MG63 (cell line): ENCODE results near the gene PLK3. TPM values are rescaled to one million over a fixed set of nuclear protein-coding genes. Genes with fewer than 3 reads are reported as not detected.
A peak's percentile ranks its signal among the peaks of the same experiment; 100 is the strongest.
"Not testable (repeated sequence)": the region's sequence is repeated elsewhere in the genome, so short reads cannot be mapped to it uniquely, and the experiment has no call there.

Experiments used
- DNase-seq: peaks from one replicate; pipeline ENCODE4 v3.0.0-alpha.2; 2020
- H3K27me3 ChIP-seq: fragments of 250-450 bp; sonication (Bioruptor Pico); 2 replicates; pipeline ENCODE4 v1.5.1; 2020; ENCODE audit warnings: mild to moderate bottlenecking, moderate library complexity
- H3K36me3 ChIP-seq: fragments of 250-450 bp; sonication (Bioruptor Pico); 2 replicates; pipeline ENCODE4 v1.5.1; 2020; ENCODE audit warnings: mild to moderate bottlenecking, moderate library complexity
- H3K4me3 ChIP-seq: fragments of 250-450 bp; sonication (Bioruptor Pico); 2 replicates; pipeline ENCODE4 v1.5.1; 2020; ENCODE audit warnings: mild to moderate bottlenecking, moderate library complexity
- H3K9me3 ChIP-seq: fragments of 250-450 bp; sonication (Bioruptor Pico); 2 replicates; pipeline ENCODE4 v1.5.1; 2020; ENCODE audit warnings: mild to moderate bottlenecking, moderate library complexity
- total RNA-seq: library from RNA; depleted of rRNA; stranded (reverse); fragments of >200 nt; shearing (Covaris generic); gene quantifications from 2 replicates; pipeline ENCODE4 v1.2.3, GENCODE V29; 2014; ENCODE audit warnings: low replicate concordance

The PLK3 gene
- total RNA-seq, 1 experiment from 2014 or later = 5.3 TPM

DNA sequence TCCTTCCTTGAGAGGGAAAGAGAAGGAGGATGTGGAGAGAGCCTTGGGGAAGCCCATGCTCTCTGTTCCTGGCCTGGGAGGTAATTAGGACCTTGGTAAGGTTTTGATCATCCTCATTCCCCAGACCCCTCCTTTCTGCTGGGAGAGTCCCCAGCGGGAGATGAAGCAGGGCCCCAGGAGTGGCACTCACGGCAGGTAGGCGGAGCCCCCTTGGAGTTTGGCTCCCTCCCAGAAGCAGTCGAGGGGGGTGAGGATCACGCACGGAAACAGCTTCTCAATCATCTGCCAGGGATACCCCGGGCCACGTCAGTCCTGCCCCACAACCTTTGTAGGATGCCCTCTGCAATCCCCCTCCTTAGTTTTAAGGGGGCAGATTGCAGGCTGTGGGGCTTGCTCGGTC lies 31.3 kb downstream of the PLK3 start:
- Histone ChIP-seq H3K36me3 (no peaks in the 10 kb centered on the region), H3K27me3 (no peaks in the 10 kb centered on the region), H3K4me3 (no peak overlapping the region), H3K9me3 (no peaks in the 10 kb centered on the region)
- no peak for DNase-seq

DNA sequence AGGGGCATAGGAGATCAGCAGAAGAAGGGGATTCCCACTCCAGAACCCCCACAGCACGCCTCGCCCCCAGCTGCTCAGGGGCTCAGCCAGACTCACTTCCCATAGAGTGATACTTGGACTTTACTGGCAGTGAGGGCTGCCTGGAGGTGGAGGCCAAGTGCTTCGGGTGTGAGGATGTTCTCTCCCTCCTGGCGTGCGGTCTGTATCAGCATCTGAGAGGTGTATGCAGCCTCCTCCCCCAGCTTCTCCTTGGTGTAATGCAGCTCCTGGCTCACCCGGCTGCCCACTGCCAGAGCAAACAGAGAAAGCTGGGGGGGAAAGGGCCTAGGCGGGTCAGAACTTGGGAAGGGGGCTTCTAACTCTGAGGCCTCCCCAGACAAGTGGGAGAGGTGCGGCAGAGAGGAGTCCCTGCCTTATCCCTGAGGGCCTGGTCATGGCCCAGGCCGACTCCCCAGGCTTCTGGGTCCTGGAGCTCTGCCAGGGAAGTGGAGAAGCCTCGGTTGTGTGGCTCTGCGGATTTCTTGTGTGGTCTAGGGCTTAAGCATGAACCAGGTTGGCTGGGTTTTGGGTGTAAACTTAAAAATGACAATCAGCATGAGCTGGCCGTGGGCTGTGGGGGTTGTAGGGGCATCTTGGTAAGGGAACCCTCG lies 32.0 kb downstream of the PLK3 start:
- no peak for DNase-seq
- Histone ChIP-seq H3K36me3 (no peaks in the 10 kb centered on the region), H3K9me3 (no peaks in the 10 kb centered on the region), H3K4me3 (no peak overlapping the region), H3K27me3 (no peaks in the 10 kb centered on the region)

DNA sequence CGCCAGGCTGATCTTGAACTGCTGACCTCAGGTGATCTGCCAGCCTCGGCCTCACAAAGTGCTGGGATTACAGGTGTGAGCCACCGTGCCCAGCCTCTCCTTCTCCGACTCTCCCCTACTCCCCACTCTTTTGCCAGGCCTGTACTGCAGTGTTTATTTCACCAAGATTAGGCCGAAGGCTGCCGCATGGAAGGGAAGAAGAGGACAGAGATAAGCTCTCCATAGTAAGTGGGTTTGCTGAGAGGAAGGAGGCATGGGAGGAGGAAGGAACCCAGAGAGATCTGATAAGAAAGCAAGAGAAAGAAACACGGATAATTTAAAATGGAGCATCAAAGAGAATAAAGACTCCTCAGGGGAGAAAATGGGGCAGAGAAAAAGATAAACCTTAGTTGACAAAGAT lies 34.2 kb downstream of the PLK3 start:
- Histone ChIP-seq H3K36me3 (no peaks in the 10 kb centered on the region), H3K27me3 (no peaks in the 10 kb centered on the region), H3K4me3 (no peak overlapping the region), H3K9me3 (no peaks in the 10 kb centered on the region)
- DNase-seq = no peak

DNA sequence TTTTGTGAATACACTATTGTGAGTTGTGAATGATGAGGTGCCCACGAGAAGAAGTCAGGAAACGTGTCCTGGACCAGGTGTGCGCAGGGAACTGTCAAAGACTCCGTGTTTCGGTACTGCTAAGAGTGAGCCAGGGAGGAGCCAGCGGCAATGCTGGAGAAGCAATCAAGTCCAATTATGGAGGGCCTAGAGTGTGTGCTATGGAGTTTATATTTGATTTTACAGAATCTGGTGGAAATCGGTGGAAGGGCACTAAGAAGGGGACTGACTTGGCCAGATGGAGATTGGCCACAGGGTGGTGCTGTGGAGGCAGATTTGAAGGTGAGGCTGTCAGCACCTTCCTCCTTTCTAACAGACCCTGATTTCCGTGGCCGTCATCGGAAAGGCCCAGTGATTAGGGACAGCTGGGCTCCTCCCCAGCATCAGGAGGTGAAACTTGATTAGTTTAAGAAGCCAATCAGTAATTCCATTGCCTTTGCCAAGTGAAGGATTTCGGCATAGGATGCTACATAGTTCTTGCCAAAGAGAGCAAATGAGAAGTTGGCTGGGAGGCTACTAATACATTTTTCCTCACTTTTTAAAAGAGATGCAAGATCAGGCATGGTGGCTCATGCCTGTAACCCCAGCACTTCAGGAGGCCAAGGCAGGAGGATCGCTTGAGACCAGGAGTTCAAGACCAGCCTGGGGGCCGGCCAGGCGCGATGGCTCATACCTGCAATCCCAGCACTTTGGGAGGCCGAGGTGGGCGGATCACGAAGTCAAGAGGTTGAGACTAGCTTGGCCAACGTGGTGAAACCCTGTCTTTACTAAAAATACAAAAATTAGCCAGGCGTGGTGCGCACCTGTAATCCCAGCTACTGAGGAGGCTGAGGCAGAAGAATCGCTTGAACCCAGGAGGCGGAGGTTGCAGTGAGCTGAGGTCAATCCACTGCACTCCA lies 35.8 kb downstream of the PLK3 start:
- no peaks in the 10 kb centered on the region for H3K9me3 ChIP-seq
- no peaks in the 10 kb centered on the region for H3K36me3 ChIP-seq
- no peak overlapping the region for H3K4me3 ChIP-seq
- no peaks in the 10 kb centered on the region for H3K27me3 ChIP-seq
- peak; percentile 75 for DNase-seq

DNA sequence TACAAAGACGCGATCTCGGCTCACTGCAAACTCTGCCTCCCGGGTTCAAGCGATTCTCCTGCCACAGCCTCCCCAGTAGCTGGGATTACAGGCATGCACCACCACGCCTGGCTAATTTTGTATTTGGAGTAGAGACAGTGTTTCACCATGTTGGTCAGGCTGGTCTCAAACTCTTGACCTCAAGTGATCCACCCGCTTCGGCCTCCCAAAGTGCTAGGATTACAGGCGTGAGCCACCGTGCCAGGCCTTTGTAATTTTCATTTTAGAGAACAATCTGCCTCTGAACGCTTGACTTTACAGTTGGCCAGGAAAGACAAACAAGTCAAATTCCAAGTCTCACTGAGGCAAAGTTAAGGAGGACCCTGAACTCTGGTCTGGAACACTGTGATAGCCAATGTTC lies 38.1 kb downstream of the PLK3 start:
- not testable (repeated sequence) for H3K36me3 ChIP-seq, H3K9me3 ChIP-seq, DNase-seq, H3K27me3 ChIP-seq, H3K4me3 ChIP-seq

DNA sequence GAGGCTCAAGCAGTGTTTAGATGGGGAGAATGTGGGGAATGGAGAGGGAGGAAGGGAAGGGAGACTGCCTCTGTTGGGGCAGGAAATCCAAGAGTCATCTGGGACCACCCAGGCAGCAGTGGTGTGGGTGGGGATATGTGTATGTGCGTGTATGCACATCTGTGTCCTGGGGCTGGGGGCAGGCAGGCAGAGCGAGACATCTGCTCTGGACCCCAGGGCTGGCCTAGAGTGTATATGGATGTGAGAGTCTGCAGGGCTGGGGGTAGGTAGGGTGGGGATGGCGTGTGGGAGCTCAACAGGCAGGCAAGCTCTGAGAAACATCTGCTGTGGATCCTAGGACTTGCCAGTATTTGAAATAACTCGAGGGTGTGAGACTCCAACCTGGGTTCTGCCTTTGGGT lies 39.4 kb downstream of the PLK3 start:
- DNase-seq = no peak
- Histone ChIP-seq H3K36me3 (no peaks in the 10 kb centered on the region), H3K4me3 (no peak overlapping the region)

DNA sequence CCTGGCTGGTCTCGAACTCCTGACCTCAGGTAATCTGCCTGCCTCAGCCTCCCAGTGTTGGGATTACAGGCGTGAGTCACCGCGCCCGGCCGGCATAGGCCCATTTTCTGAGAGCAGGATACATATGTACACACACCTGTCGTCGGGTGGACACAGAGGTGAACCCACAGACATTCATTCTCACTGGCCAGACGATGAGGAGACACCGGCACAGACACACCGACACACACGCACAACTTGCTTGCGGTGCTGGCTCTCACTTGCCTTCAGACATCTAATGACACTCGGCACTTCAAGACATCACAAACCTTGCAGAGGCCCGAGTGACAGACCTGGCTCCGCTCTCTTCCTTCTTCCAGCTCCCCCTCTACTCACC lies 42.3 kb downstream of the PLK3 start:
- Histone ChIP-seq H3K36me3 (no peaks in the 10 kb centered on the region), H3K27me3 (no peaks in the 10 kb centered on the region), H3K9me3 (no peaks in the 10 kb centered on the region), H3K4me3 (no peak overlapping the region)
- DNase-seq = no peak

More for the DNA sequence above, 39.4 kb downstream of the PLK3 start:
- no peaks in the 10 kb centered on the region for H3K27me3 ChIP-seq
- no peaks in the 10 kb centered on the region for H3K9me3 ChIP-seq

DNA sequence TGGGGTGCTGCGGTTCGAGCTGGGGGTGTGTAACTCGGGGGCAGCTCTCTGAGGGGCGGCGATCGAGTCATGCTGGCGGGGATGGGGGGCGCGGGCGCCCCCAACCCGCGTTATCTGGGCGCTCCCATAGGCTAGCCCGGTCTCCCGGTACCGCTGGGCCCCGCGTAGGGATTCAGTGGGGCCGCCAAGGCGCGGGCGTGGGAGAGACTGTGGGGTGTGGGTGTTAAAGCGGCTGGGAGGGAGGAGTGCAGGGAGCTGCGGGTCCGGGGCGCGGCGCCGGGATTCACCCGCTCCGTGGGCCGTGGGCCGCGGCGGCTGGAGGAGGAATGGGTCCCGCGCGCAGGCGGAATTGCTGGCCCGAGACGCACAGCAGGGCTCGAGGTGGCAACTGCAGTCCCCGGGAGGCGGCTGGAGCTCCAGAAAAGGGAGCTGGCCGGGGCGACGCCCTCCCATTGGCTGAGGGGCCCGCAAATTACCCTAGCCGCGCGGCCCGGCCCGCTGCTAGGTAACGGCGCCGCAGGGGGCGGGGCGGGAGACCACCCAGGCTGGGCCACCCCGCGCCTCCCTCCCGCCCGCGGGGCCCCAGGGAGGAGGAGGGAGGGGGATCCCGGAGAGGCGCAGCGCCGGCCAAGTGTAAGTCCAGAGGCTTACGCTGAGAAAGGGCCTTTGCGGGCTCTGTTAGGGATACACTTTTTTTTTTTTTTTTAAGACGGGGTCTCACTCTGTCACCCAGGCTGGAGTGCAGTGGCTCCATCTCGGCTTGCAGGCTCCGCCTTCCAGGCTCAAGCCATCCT lies 42.9 kb downstream of the PLK3 start, which contains the start of gene PTCH2:
Gene PTCH2, minus strand, starts transcription at position 392 of the 794 bp plus-strand sequence. Its CDS starts 321 bp downstream, at position 71.
- no peaks in the 10 kb centered on the region for H3K9me3 ChIP-seq
- no peaks in the 10 kb centered on the region for H3K36me3 ChIP-seq
- no peaks in the 10 kb centered on the region for H3K27me3 ChIP-seq
- H3K4me3 ChIP-seq = peak within 1 kb of the TSS; percentile 39
- peak; percentile 44 for DNase-seq

DNA sequence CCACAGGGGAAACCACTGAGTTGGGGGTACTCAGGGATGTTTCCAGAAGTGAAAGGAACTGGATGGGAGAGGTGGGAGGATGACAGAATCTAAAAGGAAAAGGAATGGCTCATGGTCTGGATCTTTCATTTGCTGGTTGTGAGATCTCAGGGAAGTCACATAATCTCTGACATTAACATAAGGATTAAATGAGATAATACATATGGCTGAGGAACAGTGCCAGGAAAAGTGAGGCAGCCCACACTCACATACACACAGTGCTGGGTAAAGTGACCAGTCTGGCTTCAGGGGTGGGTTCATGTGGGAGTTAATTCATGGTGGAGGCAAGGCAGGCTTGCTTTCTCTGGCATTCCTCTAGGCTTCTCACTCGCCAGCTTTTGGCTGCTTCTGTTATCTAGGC lies 46.8 kb downstream of the PLK3 start:
- no peak for DNase-seq
- H3K4me3 ChIP-seq = no peak overlapping the region
- no peaks in the 10 kb centered on the region for H3K27me3 ChIP-seq
- H3K36me3 ChIP-seq = no peaks in the 10 kb centered on the region
- H3K9me3 ChIP-seq = no peaks in the 10 kb centered on the region

DNA sequence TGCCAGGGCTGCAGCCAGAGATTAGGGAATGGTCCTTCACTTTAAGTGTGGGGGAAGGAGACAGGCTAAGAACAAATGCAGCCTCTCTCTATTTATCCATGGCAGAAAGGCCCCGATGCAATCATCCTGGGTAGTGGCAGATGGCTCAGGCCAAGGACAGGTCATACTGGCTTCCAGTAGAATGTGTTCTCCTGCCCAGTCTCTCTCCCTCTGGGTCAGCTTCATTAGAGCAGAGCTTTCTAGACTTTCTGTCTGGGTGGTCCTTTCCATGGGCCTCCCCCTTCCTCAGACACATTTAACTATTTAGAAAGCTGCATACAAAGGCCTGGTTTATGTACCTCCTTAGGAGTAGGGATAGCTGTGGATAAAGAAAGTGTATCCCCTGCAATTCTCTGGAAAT lies 47.7 kb downstream of the PLK3 start:
- Histone ChIP-seq H3K4me3 (no peak overlapping the region), H3K9me3 (no peaks in the 10 kb centered on the region), H3K36me3 (no peaks in the 10 kb centered on the region), H3K27me3 (no peaks in the 10 kb centered on the region)
- no peak for DNase-seq

DNA sequence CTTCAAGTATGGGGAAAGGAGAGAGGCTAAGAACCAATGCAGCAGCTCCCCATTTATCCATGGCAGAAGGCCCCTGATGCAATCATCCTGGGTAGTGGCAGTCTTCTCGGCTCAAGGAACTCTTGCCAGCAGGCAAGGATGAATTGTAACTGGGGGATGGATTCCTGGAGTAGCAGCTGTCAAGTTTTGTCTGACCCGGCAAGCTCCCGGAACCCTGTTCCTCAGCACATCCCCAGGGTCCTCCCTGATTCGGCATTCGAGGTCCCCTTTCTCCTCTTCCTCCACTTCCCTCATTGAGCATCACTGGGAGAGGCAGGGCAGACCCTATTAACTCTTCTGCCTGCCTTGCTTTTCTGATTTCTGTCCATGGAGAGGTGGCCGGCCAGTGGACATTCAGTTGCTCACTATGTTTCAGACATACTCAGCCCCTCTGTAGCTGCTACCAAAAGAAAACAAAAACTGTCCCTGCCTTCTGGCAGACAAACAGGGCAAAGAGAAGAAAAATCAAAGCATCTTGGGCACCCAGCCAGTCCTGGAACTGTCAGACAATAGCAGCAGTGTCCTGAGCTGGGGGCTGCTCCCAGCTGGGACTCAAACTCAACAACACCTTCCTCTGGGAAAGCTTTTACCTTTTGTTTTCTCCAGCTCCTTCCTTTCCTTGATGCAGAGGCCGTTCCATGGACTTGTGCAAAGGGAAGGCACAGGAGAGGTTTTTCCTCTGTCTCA lies 48.4 kb downstream of the PLK3 start:
- Histone ChIP-seq H3K4me3 (no peak overlapping the region), H3K36me3 (no peaks in the 10 kb centered on the region), H3K9me3 (no peaks in the 10 kb centered on the region), H3K27me3 (no peaks in the 10 kb centered on the region)
- DNase-seq = no peak

DNA sequence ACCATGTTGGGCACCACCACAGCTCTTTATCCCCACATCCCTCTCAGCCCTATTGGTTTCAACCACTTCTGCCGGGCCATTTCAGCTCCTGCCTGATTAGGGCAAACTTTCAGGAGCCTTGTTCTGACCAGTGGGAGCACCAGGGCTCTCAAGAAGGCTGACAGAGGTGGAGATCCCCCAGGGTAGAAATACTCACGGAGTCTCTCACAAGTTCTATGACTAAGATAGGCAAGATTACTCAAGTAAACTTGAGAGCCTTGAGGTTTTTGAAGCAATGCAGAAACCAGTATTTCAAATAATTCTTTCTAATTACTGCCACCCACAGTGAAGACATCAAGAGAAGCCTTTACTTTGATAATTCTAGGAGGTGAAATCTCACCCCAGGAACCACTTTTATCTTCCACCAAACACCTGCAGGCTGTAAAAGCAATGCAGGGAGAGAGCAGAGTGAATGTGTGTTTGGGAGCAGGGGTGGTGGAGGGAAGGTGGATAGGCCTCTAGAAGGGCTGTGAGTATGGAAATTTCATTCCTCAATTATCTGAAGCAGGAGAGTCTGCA lies 49.5 kb downstream of the PLK3 start:
- Histone ChIP-seq H3K27me3 (no peaks in the 10 kb centered on the region), H3K9me3 (no peaks in the 10 kb centered on the region), H3K4me3 (no peak overlapping the region), H3K36me3 (no peaks in the 10 kb centered on the region)
- no peak for DNase-seq

DNA sequence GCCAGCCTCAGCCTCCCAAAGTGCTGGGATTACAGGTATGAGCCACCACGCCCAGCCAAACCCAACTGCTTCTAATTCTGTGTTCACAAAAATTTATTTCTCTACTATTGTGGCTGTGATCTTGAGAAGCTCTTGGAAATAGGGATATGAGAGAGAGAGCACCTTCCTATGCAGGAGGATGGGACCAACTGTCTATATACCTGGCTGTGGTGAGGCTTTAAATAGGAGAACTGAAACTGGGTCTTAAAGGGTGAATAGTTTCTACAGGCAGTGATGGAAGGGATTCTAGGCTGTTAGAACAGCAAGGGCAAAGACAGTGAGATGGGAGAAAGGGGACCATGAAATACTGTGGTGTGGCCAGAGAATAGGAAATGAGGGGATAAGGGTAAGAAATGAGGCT lies 51.1 kb downstream of the PLK3 start:
- Histone ChIP-seq H3K36me3 (no peaks in the 10 kb centered on the region; the same call in 1 of the 2 replicates), H3K27me3 (no peaks in the 10 kb centered on the region), H3K9me3 (no peaks in the 10 kb centered on the region), H3K4me3 (no peak overlapping the region)
- no peak for DNase-seq

DNA sequence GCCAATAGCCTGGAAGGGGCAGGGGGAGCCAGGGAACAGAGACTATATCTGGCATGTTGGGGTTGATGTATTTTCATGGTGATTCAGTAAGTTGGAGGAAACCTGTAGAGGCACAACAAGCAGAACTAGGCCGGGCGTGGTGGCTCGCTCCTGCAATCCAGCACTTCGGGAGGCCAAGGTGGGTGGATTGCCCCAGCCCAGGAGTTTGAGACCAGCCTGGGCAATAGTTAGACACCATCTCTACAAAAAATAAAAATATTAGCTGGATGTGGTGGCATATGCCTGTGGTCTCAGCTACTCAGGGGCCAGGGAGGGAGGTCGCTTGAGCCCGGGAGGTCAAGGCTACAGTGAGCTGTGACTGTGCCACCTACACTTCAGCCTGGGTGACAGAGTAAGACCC lies 53.0 kb downstream of the PLK3 start:
- Histone ChIP-seq H3K9me3 (no peaks in the 10 kb centered on the region), H3K27me3 (no peaks in the 10 kb centered on the region)

DNA sequence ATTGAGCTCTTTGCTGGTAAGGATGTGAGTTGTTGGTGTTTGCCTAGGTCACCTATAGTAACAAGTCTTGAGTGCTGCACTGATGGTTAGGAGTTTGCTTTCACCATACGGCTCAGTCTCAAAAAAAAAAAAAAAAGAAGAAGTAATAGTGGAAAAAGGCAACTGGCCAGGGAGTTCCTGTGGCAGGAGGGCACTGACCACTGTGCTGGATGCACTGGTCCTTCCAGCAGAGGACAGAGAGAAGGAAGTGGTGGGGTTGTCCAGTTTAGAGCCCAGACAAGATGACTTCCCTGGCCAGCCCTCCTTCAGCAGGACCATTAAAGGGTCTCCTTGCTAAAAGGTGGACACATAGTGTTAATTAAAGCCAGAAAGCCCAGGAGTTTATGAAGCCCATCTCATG lies 54.8 kb downstream of the PLK3 start:
- no peaks in the 10 kb centered on the region for H3K27me3 ChIP-seq
- H3K36me3 ChIP-seq = no peaks in the 10 kb centered on the region; the same call in 1 of the 2 replicates
- no peak for DNase-seq
- no peak overlapping the region for H3K4me3 ChIP-seq
- H3K9me3 ChIP-seq = no peaks in the 10 kb centered on the region

More for the DNA sequence above, 53.0 kb downstream of the PLK3 start:
- no peak for DNase-seq
- H3K4me3 ChIP-seq = no peak overlapping the region
- H3K36me3 ChIP-seq = no peaks in the 10 kb centered on the region; the same call in 1 of the 2 replicates
